Measurements from ENCODE around the gene SUOX.

DNA sequence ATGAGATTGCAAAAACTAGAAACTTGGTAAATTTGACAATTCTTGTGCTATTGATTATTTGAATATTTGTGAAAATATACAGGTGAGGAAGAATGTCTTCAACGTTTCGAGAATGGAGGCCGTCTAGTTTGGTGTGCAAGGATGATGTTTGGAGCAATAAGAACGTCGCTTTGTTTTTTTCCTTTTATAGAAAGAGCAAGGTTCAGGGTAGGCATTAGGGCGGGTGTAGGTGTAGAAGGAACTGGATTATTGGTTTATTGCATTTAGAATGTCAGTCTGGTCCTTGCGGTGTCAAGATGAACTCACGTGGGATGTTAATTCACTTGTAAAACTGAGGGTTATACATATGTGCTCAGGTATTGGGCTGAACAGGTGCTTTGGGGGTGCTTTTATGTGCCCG is 45.8 kb downstream of the SUOX start:
- TF ChIP-seq CTCF (IDR thresholded peaks at IDR 0.05) (no peak), POLR2A (IDR thresholded peaks at IDR 0.05) (no peak)
